HG03520 (cell line): ENCODE measurements around the gene CAST.

ENCODE experiments used
- ATAC-seq: cut with Tn5 transposase; IDR thresholded peaks from one replicate; pipeline ENCODE4 v1.9.1; 2021; ENCODE audit warnings: mild to moderate bottlenecking, moderate library complexity; ENCODE audit not compliant: unreplicated experiment

CAST gene

GRCh38 chr5:96664669-96665068 lies 2.5 kb downstream of the CAST start:
- no peak for ATAC-seq

GRCh38 chr5:96668725-96669124 lies 6.5 kb downstream of the CAST start:
- no peak for ATAC-seq

- no peak for ATAC-seq
Measured at GRCh38 chr5:96669909-96670308, 7.7 kb downstream of the CAST start.

- no peak for ATAC-seq
Measured at GRCh38 chr5:96671441-96671840, 9.3 kb downstream of the CAST start.

- no peak for ATAC-seq
Measured at GRCh38 chr5:96673127-96673526, 11.0 kb downstream of the CAST start.

- ATAC-seq: no peak
Measured at GRCh38 chr5:96675882-96676281, 13.7 kb downstream of the CAST start.

GRCh38 chr5:96677496-96677895 lies 15.3 kb downstream of the CAST start:
- no peak for ATAC-seq

- no peak for ATAC-seq
Measured at GRCh38 chr5:96679293-96679692, 17.1 kb downstream of the CAST start.

GRCh38 chr5:96680759-96681470 lies 18.7 kb downstream of the CAST start:
- ATAC-seq: no peak

- ATAC-seq: no peak
Measured at GRCh38 chr5:96683392-96683791, 21.2 kb downstream of the CAST start.

GRCh38 chr5:96683810-96684209 lies 21.6 kb downstream of the CAST start:
- no peak for ATAC-seq

GRCh38 chr5:96687080-96687479 lies 24.9 kb downstream of the CAST start:
- no peak for ATAC-seq

- peak; percentile 72 for ATAC-seq
Measured at GRCh38 chr5:96687812-96688453, 25.8 kb downstream of the CAST start.

GRCh38 chr5:96690861-96691260 lies 28.7 kb downstream of the CAST start:
- ATAC-seq: no peak

GRCh38 chr5:96691503-96692303 lies 29.5 kb downstream of the CAST start:
- ATAC-seq: no peak

- ATAC-seq: no peak
Measured at GRCh38 chr5:96692441-96692840, 30.3 kb downstream of the CAST start.

- no peak for ATAC-seq
Measured at GRCh38 chr5:96699186-96699820, 37.1 kb downstream of the CAST start.

- peak; percentile 55 for ATAC-seq
Measured at GRCh38 chr5:96702503-96703383, 40.6 kb downstream of the CAST start.

- peak; percentile 86 for ATAC-seq
Measured at GRCh38 chr5:96703384-96703920, 41.3 kb downstream of the CAST start.

- no peak for ATAC-seq
Measured at GRCh38 chr5:96703995-96704394, 41.8 kb downstream of the CAST start.
